A549 (cell line): ENCODE results near the gene ANKRD36.
"Not testable (repeated sequence)": the region's sequence is repeated elsewhere in the genome, so short reads cannot be mapped to it uniquely, and the experiment has no call there.

Experiments
- EHMT2 ChIP-seq: fragments of 200-600 bp; sonication (generic); IDR thresholded peaks from 2 replicates; pipeline ENCODE4 v1.6.1; 2016; ENCODE audit warnings: antibody characterized with exemption, low read depth, mild to moderate bottlenecking, moderate library complexity
- FOSB ChIP-seq: fragments of 250-450 bp; sonication (Bioruptor Pico); IDR thresholded peaks from 2 replicates; pipeline ENCODE4 v1.5.0; 2020; ENCODE audit warnings: mild to moderate bottlenecking, moderate library complexity
- JUN ChIP-seq, 2 experiments: fragments of >200 bp; sonication (Bioruptor Twin); formaldehyde crosslinking; IDR thresholded peaks; 2 replicates in 1 of 2; 3 replicates in 1 of 2; pipeline ENCODE4 v1.6.1; 2016 to 2017
- NR3C1 ChIP-seq: fragments of >200 bp; sonication (Bioruptor Twin); formaldehyde crosslinking; IDR thresholded peaks from 3 replicates; pipeline ENCODE4 v1.6.1; 2017
- POLR2A ChIP-seq: IDR thresholded peaks from 2 replicates; pipeline ENCODE4 v1.6.1; 2012; ENCODE audit warnings: mild to moderate bottlenecking, low read length
- RNF2 ChIP-seq: fragments of 200-600 bp; sonication (generic); IDR thresholded peaks from 2 replicates; pipeline ENCODE4 v1.6.1; 2016; ENCODE audit warnings: low read depth, mild to moderate bottlenecking, antibody characterized with exemption, moderate library complexity, borderline replicate concordance
- TF ChIP-seq, protein P1 (sequence below): fragments of >200 bp; sonication (Bioruptor Twin); formaldehyde crosslinking; IDR thresholded peaks from 3 replicates; pipeline ENCODE4 v1.5.1; 2016

DNA sequence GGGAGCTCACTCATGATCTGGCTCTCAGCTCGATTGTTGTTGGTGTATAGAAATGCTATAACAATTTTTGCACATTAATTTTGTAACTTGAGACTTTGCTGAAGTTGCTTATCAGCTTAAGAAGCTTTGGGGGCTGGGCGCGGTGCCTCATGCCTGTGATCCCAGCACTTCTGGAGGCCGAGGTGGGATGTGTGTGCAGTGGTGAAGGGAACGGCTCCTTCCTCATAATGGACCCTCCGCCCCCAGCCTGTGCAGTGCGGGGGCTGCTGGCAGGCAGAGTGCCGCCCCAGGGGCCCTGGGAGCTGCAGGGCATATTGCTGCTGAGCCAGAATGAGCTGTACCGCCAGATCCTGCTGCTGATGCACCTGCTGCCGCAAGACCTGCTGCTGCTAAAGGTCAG, 32.1 kb upstream of the ANKRD36 start:
- not testable (repeated sequence) for TF ChIP-seq EHMT2; POLR2A; FOSB (CRISPR knock-in tag); JUN (IDR thresholded peaks at IDR 0.05); RNF2; NR3C1
- TF ChIP-seq, protein P1, sequence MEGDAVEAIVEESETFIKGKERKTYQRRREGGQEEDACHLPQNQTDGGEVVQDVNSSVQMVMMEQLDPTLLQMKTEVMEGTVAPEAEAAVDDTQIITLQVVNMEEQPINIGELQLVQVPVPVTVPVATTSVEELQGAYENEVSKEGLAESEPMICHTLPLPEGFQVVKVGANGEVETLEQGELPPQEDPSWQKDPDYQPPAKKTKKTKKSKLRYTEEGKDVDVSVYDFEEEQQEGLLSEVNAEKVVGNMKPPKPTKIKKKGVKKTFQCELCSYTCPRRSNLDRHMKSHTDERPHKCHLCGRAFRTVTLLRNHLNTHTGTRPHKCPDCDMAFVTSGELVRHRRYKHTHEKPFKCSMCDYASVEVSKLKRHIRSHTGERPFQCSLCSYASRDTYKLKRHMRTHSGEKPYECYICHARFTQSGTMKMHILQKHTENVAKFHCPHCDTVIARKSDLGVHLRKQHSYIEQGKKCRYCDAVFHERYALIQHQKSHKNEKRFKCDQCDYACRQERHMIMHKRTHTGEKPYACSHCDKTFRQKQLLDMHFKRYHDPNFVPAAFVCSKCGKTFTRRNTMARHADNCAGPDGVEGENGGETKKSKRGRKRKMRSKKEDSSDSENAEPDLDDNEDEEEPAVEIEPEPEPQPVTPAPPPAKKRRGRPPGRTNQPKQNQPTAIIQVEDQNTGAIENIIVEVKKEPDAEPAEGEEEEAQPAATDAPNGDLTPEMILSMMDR: not testable (repeated sequence)
